ENCODE measurements around the gene MEOX1.

The MEOX1 gene

DNA sequence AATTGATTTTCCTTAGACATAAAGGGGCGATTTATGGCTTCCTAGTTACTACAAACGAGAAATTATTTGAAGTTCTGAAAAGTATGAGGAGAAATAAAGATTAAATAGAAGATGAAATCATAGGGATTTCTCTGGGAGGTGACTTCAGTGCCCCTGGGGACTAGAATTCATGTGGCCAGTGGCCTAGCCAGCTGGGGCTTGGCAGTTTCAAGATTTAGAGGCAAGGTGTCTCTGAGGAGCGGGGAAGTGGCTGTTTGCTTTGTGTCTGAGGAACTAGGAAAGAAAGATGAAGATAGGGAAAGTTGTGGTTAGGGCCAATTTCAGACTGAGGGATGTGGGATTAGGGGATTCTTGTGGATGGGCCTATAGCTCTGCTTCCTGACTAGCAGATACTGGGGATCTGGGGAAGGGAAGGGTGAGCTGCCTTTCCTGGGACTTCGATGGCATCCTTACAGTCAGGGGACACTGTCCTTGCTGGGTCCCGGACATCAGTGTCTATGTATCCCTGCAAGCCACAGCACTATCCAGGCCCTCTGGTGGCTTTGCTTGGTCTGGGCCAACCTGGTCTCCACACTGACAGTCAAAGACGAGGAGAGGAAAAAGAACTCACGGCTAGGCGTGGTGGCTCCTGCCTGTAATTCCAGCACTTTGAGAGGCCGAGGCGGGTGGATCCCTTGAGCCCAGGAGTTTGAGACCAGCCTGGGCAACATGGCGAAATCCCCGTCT lies 22.4 kb upstream of the MEOX1 start:
- H3K27ac ChIP-seq, result no peak overlapping the region
- no peak overlapping the region for H3K4me3 ChIP-seq

DNA sequence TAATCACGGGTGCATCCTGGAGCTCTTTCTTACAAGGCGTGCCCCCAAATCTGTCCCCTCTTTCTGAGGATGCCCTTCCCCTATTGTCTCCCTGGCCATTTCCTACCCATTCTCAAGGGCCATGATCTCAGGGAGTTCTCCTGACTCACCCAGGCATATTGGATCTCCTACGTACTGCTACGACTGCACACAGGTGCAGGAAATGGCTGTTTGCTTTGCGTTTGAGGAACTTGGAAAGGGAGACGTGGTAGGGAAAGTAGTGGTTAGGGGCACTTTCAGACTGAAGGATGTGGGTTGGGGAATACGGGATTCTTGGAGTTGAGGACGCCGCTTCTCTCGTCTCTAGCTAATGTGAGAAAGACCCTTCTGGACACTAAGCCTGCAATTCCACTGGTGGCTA lies 18.7 kb upstream of the MEOX1 start:
- no peak overlapping the region for H3K27ac ChIP-seq
- H3K4me3 ChIP-seq, result no peak overlapping the region

DNA sequence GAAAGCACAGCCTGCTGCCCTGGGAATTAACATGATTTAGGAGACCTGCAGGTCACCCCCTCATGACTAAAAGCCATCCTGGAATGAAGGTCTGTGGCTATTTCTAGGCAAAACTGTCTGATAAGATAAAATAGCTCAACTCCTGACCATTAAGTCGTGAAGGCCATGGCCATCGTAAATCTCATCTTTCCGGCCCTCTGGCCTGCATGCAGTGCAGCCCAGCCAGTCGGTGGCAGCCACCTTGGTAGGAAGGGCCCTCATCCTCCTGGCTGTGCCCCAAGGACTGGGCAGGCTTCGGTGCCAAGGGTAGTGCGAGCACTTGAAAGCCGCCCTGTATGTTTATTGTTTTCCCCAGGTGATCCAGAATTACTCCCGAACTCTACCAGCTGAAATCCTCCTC lies 18.2 kb upstream of the MEOX1 start:
- Histone ChIP-seq H3K27ac (no peak overlapping the region), H3K4me3 (no peak overlapping the region)

DNA sequence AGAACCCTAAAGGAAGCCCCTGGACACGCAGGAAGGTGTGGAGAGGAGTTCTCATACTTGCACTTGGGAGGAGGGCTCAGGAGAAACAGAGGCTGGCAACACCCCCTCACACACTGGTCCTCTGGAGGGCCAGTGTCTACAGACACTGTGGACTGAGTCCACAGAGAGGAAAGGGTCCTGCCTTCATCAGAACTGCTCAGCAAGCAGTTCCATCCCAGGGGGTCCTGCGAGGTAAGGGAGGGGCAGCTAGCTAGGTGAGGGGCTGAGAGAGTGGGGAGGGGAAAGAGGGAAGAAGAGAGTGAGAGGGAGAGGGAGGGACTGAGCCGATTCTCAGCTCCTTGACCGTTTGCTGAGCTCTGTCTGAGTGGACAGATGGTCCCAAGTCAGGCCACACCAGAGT lies 17.7 kb upstream of the MEOX1 start:
- no peak overlapping the region for H3K27ac ChIP-seq
- H3K4me3 ChIP-seq, result no peak overlapping the region

DNA sequence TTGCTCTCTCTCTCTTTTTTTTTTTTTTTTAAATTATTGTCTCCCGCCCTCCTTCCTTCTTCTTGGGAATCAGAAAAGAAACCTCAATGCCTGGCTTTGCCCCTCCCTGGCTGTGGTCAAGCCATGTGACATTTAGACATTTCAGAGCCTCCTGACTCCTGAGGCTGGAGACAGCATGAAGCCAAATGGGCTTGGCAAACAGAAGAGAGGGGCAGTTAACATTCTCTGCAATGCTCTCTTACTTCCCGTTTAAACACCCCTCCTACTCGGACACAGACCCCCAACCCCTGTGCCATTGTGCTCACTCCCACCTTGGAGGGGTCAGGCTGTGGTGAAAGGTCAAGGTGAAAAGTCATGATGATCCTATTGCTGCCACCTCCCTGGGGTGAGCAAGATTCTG lies 14.7 kb upstream of the MEOX1 start:
- H3K4me3 ChIP-seq, result no peak overlapping the region
- H3K27ac ChIP-seq, result peak overlapping the region in 2 of 21 experiments; percentile 58 to 76

DNA sequence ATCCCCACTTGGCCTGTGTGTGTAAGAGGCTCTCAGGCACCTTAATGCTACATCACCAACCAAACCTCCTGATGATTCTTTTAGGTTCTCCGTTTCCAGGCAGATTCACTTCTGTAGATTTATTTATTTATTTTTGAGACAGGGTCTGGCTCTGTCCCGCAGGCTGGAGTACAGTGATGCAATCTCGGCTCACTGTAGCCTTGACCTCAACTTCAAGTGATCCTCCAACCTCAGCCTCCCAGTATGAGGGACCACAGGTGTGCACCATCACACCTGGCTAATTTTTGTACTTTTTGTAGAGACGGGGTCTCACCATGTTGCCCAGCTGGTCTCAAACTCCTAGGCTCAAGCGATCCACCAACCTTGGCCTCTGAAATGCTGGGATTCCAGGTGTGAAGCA lies 12.7 kb upstream of the MEOX1 start:
- H3K4me3 ChIP-seq, result no peak overlapping the region
- H3K27ac ChIP-seq, result peak overlapping the region in 1 of 21 experiments; percentile 76

DNA sequence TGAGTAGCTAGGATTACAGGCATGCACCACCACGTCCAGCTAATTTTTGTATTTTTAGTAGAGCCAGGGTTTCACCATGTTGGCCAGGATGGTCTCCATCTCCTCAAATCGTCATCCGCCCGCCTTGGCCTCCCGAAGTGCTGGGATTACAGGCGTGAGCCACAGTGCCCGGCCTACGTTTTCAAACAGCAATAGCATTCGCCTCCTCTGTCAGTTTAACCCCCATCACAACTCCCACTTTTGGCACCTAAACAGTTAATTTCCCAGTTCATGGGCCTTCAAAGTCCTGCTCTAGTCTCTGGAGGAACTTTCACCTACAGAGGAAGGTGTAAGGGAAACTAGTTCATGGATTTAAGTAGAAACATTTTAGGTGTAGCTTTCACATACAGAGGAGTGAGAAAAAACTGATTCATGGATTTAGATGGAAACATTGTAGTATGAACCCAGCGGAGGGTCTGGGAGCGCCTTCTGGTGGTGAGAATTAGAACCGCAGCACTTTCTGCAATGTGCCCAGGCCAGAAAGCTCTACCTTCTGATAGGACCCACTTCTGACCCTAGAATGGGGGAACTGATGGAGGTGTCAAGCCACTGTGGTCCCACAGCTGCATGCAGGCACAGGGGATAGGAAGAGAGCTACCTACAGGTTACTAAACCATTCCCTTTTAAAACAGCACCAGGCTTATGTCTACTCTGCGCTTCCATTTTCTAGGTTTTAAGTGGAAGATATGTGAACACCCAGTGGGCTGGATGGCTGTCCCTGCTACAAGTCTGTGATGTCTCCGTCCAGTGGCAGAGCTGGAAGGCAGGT lies 12.0 kb upstream of the MEOX1 start:
- H3K27ac ChIP-seq, result peak overlapping the region in 2 of 21 experiments; percentile 8 to 76

DNA sequence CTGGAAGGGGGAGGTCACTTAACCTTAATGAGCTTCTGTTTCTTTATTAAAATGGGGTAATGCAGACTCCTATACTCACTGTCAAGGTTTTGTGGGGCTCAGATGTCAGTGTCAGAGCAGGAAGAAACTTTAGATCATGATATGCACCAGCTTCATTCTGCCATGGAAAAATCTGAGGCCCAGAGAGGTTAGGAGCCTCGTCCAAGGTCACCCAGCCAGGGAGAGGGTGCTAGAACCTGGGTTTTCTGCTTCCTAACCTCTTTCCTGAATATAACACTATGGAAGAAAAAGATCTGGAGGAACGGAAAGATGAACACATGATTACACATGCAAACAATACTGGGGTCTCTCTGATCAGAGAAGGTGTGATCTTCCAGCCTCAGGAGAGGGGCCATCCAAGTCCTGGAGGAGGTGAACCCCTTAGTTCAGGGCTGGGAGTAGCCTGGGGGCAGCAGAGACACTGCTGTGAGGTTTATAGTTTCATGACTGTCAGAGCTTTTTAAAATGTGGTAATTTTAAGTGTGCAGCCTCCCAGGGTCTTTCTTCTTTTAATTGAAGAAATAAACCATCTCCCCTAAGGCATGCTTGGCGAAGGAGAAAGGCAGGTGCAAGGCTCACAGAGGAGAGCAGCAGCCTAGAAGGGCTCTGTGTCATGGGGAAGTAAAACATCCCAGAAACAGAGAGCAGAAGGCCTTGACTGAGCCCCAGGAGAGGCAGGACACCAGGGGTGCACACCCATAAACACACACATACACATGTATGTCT lies 10.2 kb upstream of the MEOX1 start:
- Histone ChIP-seq H3K4me3 (no peak overlapping the region), H3K27ac (peak overlapping the region in 1 of 21 experiments; percentile 45)

More for the DNA sequence above, 12.0 kb upstream of the MEOX1 start:
- H3K4me3 ChIP-seq, result no peak overlapping the region

DNA sequence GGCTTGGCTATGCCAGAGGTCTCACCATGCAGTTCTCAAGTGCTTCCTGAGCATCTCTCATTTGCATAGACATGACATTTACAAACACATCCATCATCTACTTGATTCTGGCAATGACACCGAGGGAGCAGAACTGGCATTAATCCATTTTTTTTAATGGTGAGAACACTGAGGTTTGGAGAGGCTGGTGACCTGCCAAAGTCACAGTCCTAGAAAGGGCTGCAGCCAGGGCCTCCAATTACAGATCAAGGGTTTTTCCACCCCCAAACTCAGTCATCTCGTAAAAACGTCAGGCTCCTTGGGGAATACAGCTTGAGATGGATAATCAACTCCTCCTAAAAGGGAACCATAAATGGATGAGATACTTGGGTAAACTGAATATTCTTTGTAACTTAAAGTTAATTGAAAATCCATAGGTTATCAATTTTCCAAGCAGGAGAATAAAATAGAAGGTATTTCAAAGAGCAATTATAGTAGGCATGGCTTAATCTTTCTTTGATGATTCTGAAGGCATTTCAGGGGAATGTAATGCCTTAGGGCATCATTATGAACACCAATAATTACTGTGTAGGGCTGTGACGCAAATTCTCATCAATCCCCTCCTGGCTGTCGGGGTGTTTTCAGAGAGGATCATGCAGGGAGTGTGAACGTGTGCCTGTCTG lies 9.4 kb upstream of the MEOX1 start:
- peak overlapping the region in 1 of 21 experiments; percentile 45 for H3K27ac ChIP-seq
- no peak overlapping the region for H3K4me3 ChIP-seq

DNA sequence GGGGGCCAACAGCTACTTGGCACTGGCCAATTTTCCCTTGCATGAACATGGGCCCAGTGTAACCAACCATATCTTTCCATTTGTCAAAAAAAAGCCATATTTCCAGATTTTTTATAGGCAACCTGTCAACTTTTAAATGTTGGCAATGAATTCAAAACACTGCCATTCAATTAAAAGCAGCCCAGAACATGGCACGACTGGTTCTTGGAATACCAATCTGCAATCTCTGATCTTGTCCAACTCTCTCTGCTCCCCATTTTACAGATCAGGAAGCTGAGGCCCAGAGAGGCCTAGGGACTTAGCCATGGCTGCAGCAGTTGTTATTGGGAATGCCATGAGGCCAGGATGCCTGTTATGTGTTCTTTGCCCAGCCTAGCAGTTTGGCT lies 8.9 kb upstream of the MEOX1 start:
- Histone ChIP-seq H3K27ac (peak overlapping the region in 3 of 21 experiments; percentile 11 to 39 (median 38)), H3K4me3 (no peak overlapping the region)

DNA sequence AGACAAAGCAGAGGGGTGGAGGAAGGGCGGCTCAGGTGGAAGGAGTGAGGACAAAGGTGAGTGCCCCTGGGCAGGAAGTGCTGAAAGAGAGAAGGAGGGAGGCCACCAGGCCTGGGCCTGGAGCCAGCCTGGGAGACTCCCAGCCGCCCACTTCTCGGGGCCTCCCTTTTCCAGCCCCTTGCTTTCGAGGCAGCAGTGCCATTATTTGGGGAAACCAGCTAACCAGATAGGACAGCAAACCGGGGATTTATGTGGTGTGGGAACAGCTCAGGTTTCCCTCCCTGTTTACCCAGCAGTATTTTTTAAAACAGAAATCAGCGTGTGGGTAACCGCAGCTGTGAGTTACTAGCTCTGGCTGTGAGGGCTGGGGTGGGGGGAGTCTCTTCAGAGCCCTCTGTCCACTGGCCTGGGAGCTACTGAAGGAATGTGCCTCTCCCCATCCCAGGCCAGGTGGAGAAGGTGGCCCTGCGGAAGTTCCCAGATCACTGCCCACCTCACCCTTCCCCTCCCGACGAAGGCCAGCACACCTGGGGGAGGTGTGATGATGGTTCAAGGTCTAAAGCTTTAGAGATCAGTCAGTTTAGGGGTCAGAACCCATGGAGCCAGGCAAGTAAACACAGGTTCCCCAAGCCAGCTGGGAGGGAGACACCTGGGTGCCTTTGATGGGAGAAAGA lies 8.4 kb upstream of the MEOX1 start:
- peak overlapping the region in 7 of 21 experiments; percentile 6 to 39 (median 24) for H3K27ac ChIP-seq
- no peak overlapping the region for H3K4me3 ChIP-seq

DNA sequence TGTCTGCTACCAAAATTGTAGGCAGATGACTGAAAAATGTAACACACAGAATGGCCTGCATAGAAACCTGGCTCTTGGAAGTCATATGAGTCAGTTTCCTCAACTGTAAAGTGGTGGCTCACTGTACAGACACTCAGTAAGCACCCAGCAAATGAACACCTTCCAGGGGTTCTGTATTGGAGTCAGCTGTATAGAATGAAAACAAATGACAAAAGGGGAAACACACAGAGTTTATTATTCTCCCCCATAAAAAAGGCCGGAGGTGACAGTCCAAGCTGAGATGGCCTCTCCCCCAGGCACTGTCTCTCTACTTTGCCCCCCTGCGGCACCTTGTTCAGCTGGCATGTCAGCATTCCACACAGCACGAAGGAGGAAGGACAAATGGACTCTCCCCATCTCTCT lies 6.2 kb upstream of the MEOX1 start:
- H3K27ac ChIP-seq, result no peak overlapping the region
- H3K4me3 ChIP-seq, result no peak overlapping the region

DNA sequence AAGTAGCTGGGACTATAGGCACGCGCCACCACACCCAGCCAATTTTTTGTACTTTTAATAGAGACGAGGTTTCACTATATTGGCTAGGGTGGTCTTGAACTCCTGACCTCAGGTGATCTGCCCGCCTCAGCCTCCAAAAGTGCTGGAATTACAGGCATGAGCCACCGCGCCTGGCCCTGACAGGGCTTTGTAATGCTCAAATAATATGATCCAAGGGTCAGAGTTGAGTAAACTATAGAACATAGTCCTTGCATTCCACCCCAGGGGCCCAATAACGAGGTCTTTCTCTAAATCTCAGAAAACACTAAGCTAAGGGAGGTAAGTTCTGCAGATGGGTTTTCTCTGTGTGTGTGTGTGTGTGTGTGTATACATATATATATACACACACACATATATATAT lies 5.8 kb upstream of the MEOX1 start:
- H3K27ac ChIP-seq, result no peak overlapping the region

DNA sequence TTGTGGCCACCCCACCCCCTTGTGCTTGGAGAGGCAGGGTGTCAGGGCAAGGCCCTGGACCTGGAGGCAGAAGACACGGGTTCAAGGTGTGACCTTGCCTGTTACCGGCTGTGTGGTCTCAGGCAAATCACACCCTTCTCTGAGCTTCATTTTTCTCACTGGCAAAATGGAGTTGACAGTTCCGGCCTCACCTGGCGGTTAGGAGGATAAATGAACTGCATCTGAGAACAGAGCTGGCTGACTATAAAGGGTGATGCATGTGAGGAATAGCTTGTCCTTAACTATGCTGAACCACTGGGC lies 4.2 kb upstream of the MEOX1 start:
- Histone ChIP-seq H3K27ac (peak overlapping the region in 9 of 21 experiments; percentile 31 to 74 (median 55)), H3K4me3 (no peak overlapping the region)

More for the DNA sequence above, 5.8 kb upstream of the MEOX1 start:
- no peak overlapping the region for H3K4me3 ChIP-seq

DNA sequence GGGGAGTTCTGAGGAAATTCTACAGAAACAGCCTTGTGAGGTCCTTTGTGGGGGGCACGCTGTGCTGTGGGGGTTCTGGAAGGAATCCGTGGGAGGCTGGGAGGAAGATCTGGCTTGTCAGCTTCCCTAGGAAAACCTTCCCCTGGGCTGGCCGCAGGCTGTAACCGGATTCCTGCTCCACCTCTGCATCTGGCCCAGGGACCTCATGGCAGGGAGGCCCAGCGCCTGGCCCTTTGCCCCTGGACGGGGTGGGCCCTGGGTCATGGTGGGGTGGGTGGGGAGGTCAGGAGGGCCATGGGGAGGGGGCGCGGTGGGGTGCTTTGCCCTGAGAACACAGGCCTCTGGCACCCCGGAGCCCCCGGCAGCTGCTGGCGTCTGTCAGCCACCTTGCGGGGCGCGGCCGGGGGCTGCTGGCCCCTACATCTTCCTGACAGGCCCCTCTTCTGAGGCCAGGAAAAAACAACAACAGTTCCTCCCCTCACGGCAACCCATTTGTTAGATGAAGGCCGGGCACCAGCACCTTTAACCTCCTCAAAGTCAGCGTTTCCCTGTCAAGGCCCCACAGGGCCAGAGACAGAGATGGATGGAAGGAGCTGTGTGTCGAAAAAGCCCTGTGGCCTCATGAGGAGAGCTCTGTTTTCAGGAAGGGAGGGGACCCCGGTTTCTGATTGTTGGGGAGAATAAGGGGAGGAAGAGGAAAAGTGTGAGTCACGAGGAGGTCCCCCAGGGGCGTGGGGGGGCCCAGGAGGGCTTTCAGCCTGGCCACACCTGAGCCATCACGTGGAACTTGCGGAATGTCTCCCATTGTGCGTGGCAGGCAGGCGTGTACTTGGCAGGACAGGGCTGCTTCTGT lies 3.6 kb upstream of the MEOX1 start:
- Histone ChIP-seq H3K4me3 (no peak overlapping the region), H3K27ac (peak overlapping the region in 12 of 21 experiments; percentile 24 to 80 (median 56))

DNA sequence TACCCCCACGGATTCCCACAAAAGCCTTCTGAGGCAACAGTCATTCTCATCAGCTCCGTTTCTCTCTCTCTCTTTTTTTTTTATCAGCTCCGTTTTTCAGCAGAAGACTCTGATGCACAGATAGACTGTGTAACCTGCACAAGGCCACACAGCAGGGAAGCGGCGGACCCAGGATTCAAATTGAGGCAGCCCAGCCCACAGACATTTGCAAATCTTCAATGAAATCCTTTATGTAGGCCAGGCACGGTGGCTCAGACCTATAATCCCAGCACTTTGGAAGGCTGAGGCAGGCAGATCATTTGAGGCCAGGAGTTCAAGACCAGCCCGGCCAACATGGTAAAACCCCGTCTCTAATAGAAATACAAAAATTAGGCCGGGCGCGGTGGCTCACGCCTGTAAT lies 2.4 kb upstream of the MEOX1 start:
- Histone ChIP-seq H3K27ac (no peak overlapping the region), H3K4me3 (no peak overlapping the region)

DNA sequence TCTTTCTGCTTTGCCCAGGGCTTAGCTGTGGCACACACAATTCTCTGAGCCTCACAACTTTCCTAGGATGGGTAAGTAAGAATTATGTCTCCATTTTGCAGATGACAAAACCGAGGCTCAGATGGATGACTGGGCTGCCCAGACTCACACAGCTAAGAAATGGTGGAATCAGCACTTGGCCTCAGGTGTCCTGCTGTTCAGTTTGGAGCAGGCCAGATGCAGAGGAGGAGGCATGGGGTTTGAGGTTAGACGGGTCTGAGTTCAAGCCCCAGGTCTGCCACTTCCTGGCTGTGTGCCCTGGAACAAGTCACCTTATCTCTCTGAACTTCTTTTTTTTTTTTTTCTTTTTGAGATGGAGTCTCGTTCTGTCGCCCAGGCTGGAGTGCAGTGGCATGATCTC lies 1.7 kb upstream of the MEOX1 start:
- Histone ChIP-seq H3K27ac (peak overlapping the region in 2 of 21 experiments; percentile 17 to 77), H3K4me3 (no peak overlapping the region)

DNA sequence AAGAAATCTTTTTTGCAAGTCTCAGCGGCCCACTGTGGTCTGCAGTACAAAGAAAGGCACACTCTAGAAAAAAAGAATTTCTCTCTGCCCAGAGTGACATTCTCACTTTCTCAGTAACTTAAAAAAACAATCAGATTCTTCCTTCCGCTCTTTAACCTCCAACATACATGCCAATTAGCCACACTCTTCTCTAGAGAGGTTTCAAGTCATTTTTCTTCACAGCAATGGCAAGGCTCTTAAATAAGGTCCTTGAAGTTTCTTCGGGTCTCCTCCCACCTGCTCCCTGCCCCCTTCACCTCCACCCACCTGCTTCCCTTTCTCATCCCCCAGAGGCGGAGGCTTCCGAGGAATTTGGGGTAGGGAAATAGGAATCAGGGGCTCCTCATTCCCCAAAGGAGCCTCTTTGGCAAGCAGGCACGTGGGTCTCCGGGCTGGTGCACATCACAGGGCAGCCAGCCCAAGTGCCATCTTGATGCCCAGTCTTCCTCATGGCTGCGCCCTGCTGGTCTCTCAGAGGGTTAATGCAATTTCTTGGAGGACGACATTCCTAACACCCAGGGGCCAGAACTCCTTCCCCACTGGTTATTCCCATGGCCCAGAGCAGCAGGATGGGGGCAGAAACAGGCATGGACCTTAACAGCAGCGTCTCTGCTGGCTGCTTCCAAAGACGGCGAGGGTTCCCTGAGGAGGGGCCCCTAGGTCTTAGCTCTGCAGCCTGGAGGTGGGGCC lies 855 bp upstream of the MEOX1 start:
- Histone ChIP-seq H3K27ac (peak overlapping the region in 10 of 21 experiments; percentile 17 to 80 (median 26)), H3K4me3 (no peak overlapping the region)
